Measurements from ENCODE around the gene TMEM80. TPM values are rescaled to one million over a fixed set of nuclear protein-coding genes. Genes with fewer than 3 reads are reported as not detected.

The TMEM80 gene
- total RNA-seq, 2 donors from 2014 or later = 18.4 to 36.6 TPM

DNA sequence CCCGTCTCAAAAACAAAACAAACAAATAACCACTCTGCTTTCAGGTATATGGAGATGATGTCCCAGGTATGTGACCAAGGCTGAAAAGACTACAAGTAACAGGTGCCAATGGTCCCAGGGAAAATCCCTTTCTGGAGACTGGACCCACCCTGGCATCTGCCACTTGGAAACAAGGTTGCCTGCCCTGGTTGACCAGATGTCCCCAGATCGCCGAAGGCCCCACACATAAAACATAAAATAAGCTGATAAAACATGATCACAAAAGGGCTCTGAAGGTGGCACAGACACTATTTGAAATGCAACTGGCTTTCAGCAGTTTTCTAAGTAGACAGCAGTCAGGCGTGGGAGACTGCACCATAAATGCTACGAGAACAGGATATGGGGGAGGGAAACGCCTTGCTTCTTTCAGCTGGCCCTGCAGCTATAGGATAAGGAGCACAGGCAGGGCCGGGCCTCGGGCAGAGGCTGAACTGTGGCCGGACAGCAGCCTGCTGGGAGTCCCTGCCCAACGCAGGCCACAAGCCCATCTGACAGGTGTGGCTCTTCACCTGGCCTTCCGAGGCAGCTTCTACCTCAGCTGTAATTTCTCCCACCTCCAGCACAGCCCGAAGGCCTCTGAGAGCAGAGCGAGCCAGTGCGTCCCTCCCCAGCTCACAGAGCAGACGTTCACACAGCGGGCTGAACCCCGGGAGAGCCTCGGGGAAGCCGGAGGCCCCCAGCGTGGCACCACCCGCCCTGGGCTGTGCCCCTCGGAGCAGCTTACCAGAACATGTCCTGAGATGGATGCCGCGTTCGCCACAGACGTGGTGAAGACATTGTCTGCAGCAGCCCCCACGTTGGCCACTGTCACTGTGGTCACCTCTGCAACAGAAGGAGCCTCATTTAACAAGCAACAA, 4.6 kb upstream of the TMEM80 start:
- DNase-seq = peak; percentile 66
- Histone ChIP-seq H3K9ac (ENCODE audit: low read depth in 2 of 2, low read length in 2 of 2) (peak overlapping the region in 1 of 2 donors; percentile 38), H3K27ac (peak overlapping the region; percentile 40), H3K9me3 (no peaks in the 10 kb centered on the region), H3K36me3 (no peaks in the 10 kb centered on the region), H3K27me3 (no peaks in the 10 kb centered on the region), H3K4me3 (no peak overlapping the region), H3K4me1 (peaks cover 11% of the 10 kb centered on the region)
- intact Hi-C loops (cut with DNase I) = no loop called here
- TF ChIP-seq, protein P1, sequence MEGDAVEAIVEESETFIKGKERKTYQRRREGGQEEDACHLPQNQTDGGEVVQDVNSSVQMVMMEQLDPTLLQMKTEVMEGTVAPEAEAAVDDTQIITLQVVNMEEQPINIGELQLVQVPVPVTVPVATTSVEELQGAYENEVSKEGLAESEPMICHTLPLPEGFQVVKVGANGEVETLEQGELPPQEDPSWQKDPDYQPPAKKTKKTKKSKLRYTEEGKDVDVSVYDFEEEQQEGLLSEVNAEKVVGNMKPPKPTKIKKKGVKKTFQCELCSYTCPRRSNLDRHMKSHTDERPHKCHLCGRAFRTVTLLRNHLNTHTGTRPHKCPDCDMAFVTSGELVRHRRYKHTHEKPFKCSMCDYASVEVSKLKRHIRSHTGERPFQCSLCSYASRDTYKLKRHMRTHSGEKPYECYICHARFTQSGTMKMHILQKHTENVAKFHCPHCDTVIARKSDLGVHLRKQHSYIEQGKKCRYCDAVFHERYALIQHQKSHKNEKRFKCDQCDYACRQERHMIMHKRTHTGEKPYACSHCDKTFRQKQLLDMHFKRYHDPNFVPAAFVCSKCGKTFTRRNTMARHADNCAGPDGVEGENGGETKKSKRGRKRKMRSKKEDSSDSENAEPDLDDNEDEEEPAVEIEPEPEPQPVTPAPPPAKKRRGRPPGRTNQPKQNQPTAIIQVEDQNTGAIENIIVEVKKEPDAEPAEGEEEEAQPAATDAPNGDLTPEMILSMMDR (IDR thresholded peaks at IDR 0.05) = no peak

DNA sequence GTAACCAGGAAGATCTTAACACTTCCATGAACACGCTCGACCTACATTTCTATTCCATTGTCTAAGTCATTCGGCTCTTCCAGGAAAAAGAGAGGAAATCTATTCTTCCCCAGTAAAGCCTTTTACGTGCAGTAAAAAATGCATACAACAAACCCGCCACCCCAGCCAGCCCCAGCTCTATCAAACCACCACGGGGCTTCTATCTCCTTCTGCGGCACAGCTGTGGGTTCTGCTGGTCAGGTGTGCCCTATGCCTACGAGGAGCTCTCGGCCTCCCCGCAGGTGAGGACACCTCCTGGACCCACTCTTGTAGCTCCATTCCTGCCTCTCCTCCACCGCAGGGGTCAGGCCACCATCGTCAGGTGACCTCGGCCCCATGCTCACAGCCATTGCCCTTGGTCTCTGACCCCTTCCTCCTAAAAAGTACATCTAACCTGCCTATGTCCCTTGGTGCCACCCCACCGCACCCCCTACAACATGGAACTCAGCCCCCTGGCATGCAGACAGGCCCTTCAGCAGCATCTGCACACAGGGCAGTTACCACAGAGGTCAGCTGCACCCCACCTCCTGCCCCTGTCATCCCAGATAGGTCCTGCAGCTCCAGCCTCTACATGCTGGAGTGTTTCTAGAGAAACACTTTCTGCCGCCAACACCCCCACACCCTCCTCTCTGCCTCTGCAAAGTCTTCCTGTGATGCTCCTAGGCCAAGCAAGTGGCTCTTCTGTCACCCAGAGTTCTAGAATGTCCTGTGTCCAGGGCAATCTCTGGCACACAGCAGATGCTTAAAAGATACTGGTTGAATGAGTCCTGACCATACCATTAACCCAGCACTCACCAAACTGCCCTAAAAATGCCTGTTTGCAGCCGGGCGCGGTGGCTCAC, 3.7 kb upstream of the TMEM80 start:
- no peaks in the 10 kb centered on the region for H3K9me3 ChIP-seq
- no peaks in the 10 kb centered on the region for H3K27me3 ChIP-seq
- no peaks in the 10 kb centered on the region for H3K36me3 ChIP-seq
- peaks cover 11% of the 10 kb centered on the region for H3K4me1 ChIP-seq
- TF ChIP-seq, protein P1 (IDR thresholded peaks at IDR 0.05) = no peak
- DNase-seq = no peak
- H3K27ac ChIP-seq = no peak overlapping the region
- intact Hi-C loops (cut with DNase I) = no loop called here
- no peak overlapping the region for H3K4me3 ChIP-seq
- H3K9ac ChIP-seq (ENCODE audit: low read depth in 2 of 2, low read length in 2 of 2) = peak overlapping the region in 1 of 2 donors; percentile 38

DNA sequence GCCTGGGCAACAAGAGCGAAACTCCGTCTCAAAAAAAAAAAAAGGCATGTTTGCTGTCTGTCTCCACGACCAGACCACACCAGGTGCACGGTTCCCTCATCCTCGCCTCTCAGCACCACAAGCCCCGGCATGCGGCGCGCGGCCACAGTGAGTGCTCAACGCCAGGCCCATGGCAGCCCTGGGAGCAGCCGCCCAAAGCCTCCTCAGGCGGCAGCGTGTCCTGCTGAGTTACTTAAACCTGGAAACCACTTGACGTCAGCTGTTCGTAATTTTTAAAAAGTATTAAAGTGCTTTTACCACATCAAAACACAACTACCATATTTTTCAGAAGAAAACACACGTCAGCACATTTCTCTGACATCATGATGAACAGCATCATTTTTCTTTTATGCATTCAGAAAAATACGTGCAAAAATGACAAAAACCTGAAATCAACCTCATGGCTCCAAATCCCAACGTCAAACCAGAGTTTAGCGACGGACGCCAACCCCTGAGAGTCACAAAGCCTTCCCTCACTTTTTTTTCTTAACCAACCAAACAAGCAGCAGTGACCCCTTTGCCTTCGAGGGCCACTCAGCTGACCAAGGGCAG, 2.7 kb upstream of the TMEM80 start:
- H3K9me3 ChIP-seq = no peaks in the 10 kb centered on the region
- H3K4me3 ChIP-seq = no peak overlapping the region
- H3K27ac ChIP-seq = no peak overlapping the region
- peaks cover 19% of the 10 kb centered on the region for H3K4me1 ChIP-seq
- intact Hi-C loops (cut with DNase I) = no loop called here
- no peak for DNase-seq
- TF ChIP-seq, protein P1 (IDR thresholded peaks at IDR 0.05) = no peak
- H3K27me3 ChIP-seq = no peaks in the 10 kb centered on the region
- H3K36me3 ChIP-seq = no peaks in the 10 kb centered on the region
- H3K9ac ChIP-seq (ENCODE audit: low read depth in 2 of 2, low read length in 2 of 2) = peak overlapping the region in 1 of 2 donors; percentile 41

DNA sequence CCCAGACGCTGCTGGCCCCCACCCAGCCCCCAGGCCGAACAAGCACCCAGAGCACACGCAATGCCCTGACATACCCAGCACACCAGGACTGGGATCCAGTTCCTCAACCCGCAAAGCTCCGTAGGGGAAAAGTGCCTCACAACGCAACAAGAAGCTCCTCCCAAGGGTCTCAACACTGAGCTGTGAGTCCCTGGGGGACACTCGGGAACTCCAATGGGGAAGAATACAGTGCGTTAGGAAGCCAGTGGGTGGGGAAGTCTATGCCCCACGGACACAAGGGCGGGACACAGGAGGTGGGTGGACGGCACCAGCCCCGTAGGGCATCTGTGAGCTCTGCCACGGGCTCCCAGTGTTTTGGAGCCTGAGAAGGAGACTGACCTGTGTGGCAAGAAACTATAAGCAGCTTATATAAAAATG, 2.2 kb upstream of the TMEM80 start:
- Histone ChIP-seq H3K9ac (ENCODE audit: low read depth in 2 of 2, low read length in 2 of 2) (peak overlapping the region in 1 of 2 donors; percentile 41), H3K4me3 (no peak overlapping the region)
- no peak for DNase-seq

More for the DNA sequence above, 2.2 kb upstream of the TMEM80 start:
- Histone ChIP-seq H3K36me3 (no peaks in the 10 kb centered on the region), H3K27me3 (no peaks in the 10 kb centered on the region), H3K9me3 (no peaks in the 10 kb centered on the region), H3K4me1 (peaks cover 19% of the 10 kb centered on the region), H3K27ac (no peak overlapping the region)
- intact Hi-C loops (cut with DNase I) = no loop called here
- TF ChIP-seq, protein P1 (IDR thresholded peaks at IDR 0.05) = no peak
